ENCODE data around the gene HMCN1. TPM values are rescaled to one million over a fixed set of nuclear protein-coding genes. Genes with fewer than 3 reads are reported as not detected.

Gene HMCN1
- total RNA-seq, 5 donors from 2014 or later (not counting 1 experiment from before 2014, with no cell fraction given): 0.05 to 0.23 (median 0.16) TPM

GRCh38 chr1:185838111-185838510 lies 103.9 kb downstream of the HMCN1 start:
- Histone ChIP-seq H3K9me3 (no peaks in the 10 kb centered on the region), H3K4me1 (ENCODE audit: control insufficient read depth in 1 of 2, extremely low read depth in 1 of 2, insufficient read depth in 2 of 2, low read length in 2 of 2) (no peaks in the 10 kb centered on the region), H3K4me3 (ENCODE audit: control insufficient read depth in 1 of 2, extremely low read depth in 1 of 2, low read length in 1 of 2) (no peak overlapping the region), H3K27me3 (replicated peaks in 1 of 2; ENCODE audit: control insufficient read depth in 2 of 2, extremely low read depth in 1 of 2, insufficient read depth in 2 of 2, low read length in 1 of 2) (peaks cover 0 to 8% of the 10 kb centered on the region in 2 experiments), H3K36me3 (ENCODE audit: control insufficient read depth in 2 of 2, extremely low read depth in 1 of 2, insufficient read depth in 1 of 2, low read length in 1 of 2) (no peaks in the 10 kb centered on the region), H3K27ac (ENCODE audit: low read length) (no peak overlapping the region)
- no peak overlapping the region for H3K4me3 Mint-ChIP-seq
- H3K27me3 Mint-ChIP-seq: peaks cover 3 to 8% of the 10 kb centered on the region in 2 donors
- CTCF ChIA-PET: interaction anchor here in 1 of 2 donors (0.5 kb wide), 1 partner anchor 1032 kb away, joined by 4 read pairs; no protein-coding TSS in a partner anchor
- DNase-seq (no peak), ATAC-seq (replicated peaks in 1 of 4) (no peak)
- POLR2A ChIA-PET: no interaction called here
- no peaks in the 10 kb centered on the region for H3K4me1 Mint-ChIP-seq
- H3K27ac Mint-ChIP-seq: no peak overlapping the region
- H3K9me3 Mint-ChIP-seq: no peaks in the 10 kb centered on the region
- no CpG with 5 or more reads among the region's 2 CpGs for WGBS (ENCODE audit: insufficient coverage)
- no peaks in the 10 kb centered on the region for H3K36me3 Mint-ChIP-seq

GRCh38 chr1:185840880-185841279 lies 106.7 kb downstream of the HMCN1 start:
- no peaks in the 10 kb centered on the region for H3K4me1 Mint-ChIP-seq
- no peak overlapping the region for H3K27ac Mint-ChIP-seq

GRCh38 chr1:185843297-185843869 lies 109.2 kb downstream of the HMCN1 start:
- 100% methylated on average over 3 of the region's 3 CpGs for WGBS (ENCODE audit: insufficient coverage)
- H3K36me3 ChIP-seq (ENCODE audit: control insufficient read depth in 2 of 2, extremely low read depth in 1 of 2, insufficient read depth in 1 of 2, low read length in 1 of 2): no peaks in the 10 kb centered on the region
- ChIA-PET POLR2A (interaction anchor here in 1 of 2 donors (0.6 kb wide), 1 partner anchor 22 kb away, joined by 5 read pairs; no protein-coding TSS in a partner anchor), CTCF (no interaction called here)
- no peak overlapping the region for H3K4me3 Mint-ChIP-seq
- H3K27ac ChIP-seq (ENCODE audit: low read length): no peak overlapping the region
- H3K9me3 ChIP-seq: no peaks in the 10 kb centered on the region
- peaks cover 0 to 3% of the 10 kb centered on the region in 2 experiments for H3K27me3 ChIP-seq (replicated peaks in 1 of 2; ENCODE audit: control insufficient read depth in 2 of 2, extremely low read depth in 1 of 2, insufficient read depth in 2 of 2, low read length in 1 of 2)
- no peak overlapping the region for H3K27ac Mint-ChIP-seq
- no peak for ATAC-seq (replicated peaks in 1 of 4)
- no peak overlapping the region for H3K4me3 ChIP-seq (ENCODE audit: control insufficient read depth in 1 of 2, extremely low read depth in 1 of 2, low read length in 1 of 2)
- H3K27me3 Mint-ChIP-seq: peaks cover 0 to 10% of the 10 kb centered on the region in 2 donors
- H3K4me1 Mint-ChIP-seq: no peaks in the 10 kb centered on the region
- no peaks in the 10 kb centered on the region for H3K36me3 Mint-ChIP-seq
- no peak for DNase-seq
- H3K9me3 Mint-ChIP-seq: no peaks in the 10 kb centered on the region
- H3K4me1 ChIP-seq (ENCODE audit: control insufficient read depth in 1 of 2, extremely low read depth in 1 of 2, insufficient read depth in 2 of 2, low read length in 2 of 2): no peaks in the 10 kb centered on the region

More at GRCh38 chr1:185840880-185841279, 106.7 kb downstream of the HMCN1 start:
- Histone ChIP-seq H3K4me1 (ENCODE audit: control insufficient read depth in 1 of 2, extremely low read depth in 1 of 2, insufficient read depth in 2 of 2, low read length in 2 of 2) (no peaks in the 10 kb centered on the region), H3K36me3 (ENCODE audit: control insufficient read depth in 2 of 2, extremely low read depth in 1 of 2, insufficient read depth in 1 of 2, low read length in 1 of 2) (no peaks in the 10 kb centered on the region), H3K27me3 (replicated peaks in 1 of 2; ENCODE audit: control insufficient read depth in 2 of 2, extremely low read depth in 1 of 2, insufficient read depth in 2 of 2, low read length in 1 of 2) (peaks cover 0 to 8% of the 10 kb centered on the region in 2 experiments), H3K27ac (ENCODE audit: low read length) (no peak overlapping the region), H3K4me3 (ENCODE audit: control insufficient read depth in 1 of 2, extremely low read depth in 1 of 2, low read length in 1 of 2) (no peak overlapping the region), H3K9me3 (no peaks in the 10 kb centered on the region)
- no peak for ATAC-seq (replicated peaks in 1 of 4)
- Mint-ChIP-seq H3K27me3 (peaks cover 3 to 10% of the 10 kb centered on the region in 2 donors), H3K9me3 (no peaks in the 10 kb centered on the region), H3K36me3 (no peaks in the 10 kb centered on the region), H3K4me3 (no peak overlapping the region)
- ChIA-PET CTCF (no interaction called here), POLR2A (no interaction called here)
- DNase-seq: no peak

GRCh38 chr1:185843986-185844385 lies 109.8 kb downstream of the HMCN1 start:
- WGBS (ENCODE audit: insufficient coverage): no CpG with 5 or more reads among the region's 1 CpG
- CTCF ChIA-PET: no interaction called here
- peaks cover 0 to 10% of the 10 kb centered on the region in 2 donors for H3K27me3 Mint-ChIP-seq

GRCh38 chr1:185846672-185847444 lies 112.7 kb downstream of the HMCN1 start:
- H3K4me3 ChIP-seq (ENCODE audit: control insufficient read depth in 1 of 2, extremely low read depth in 1 of 2, low read length in 1 of 2): no peak overlapping the region
- no peaks in the 10 kb centered on the region for H3K36me3 ChIP-seq (ENCODE audit: control insufficient read depth in 2 of 2, extremely low read depth in 1 of 2, insufficient read depth in 1 of 2, low read length in 1 of 2)
- H3K4me1 Mint-ChIP-seq: no peaks in the 10 kb centered on the region
- peaks cover 3 to 10% of the 10 kb centered on the region in 2 donors for H3K27me3 Mint-ChIP-seq
- H3K27me3 ChIP-seq (replicated peaks in 1 of 2; ENCODE audit: control insufficient read depth in 2 of 2, extremely low read depth in 1 of 2, insufficient read depth in 2 of 2, low read length in 1 of 2): peaks cover 0 to 3% of the 10 kb centered on the region in 2 experiments
- 90% methylated on average over 3 of the region's 4 CpGs for WGBS (ENCODE audit: insufficient coverage)
- H3K36me3 Mint-ChIP-seq: no peaks in the 10 kb centered on the region
- no peak overlapping the region for H3K27ac Mint-ChIP-seq
- no peaks in the 10 kb centered on the region for H3K9me3 ChIP-seq
- ChIA-PET CTCF (no interaction called here), POLR2A (no interaction called here)
- DNase-seq (no peak), ATAC-seq (replicated peaks in 1 of 4) (no peak)
- H3K9me3 Mint-ChIP-seq: no peaks in the 10 kb centered on the region
- H3K27ac ChIP-seq (ENCODE audit: low read length): no peak overlapping the region
- H3K4me3 Mint-ChIP-seq: no peak overlapping the region
- no peaks in the 10 kb centered on the region for H3K4me1 ChIP-seq (ENCODE audit: control insufficient read depth in 1 of 2, extremely low read depth in 1 of 2, insufficient read depth in 2 of 2, low read length in 2 of 2)

More at GRCh38 chr1:185843986-185844385, 109.8 kb downstream of the HMCN1 start:
- Mint-ChIP-seq H3K9me3 (no peaks in the 10 kb centered on the region), H3K4me3 (no peak overlapping the region), H3K27ac (no peak overlapping the region), H3K4me1 (no peaks in the 10 kb centered on the region), H3K36me3 (no peaks in the 10 kb centered on the region)
- Histone ChIP-seq H3K9me3 (no peaks in the 10 kb centered on the region), H3K27me3 (replicated peaks in 1 of 2; ENCODE audit: control insufficient read depth in 2 of 2, extremely low read depth in 1 of 2, insufficient read depth in 2 of 2, low read length in 1 of 2) (peaks cover 0 to 3% of the 10 kb centered on the region in 2 experiments), H3K27ac (ENCODE audit: low read length) (no peak overlapping the region), H3K4me3 (ENCODE audit: control insufficient read depth in 1 of 2, extremely low read depth in 1 of 2, low read length in 1 of 2) (no peak overlapping the region), H3K4me1 (ENCODE audit: control insufficient read depth in 1 of 2, extremely low read depth in 1 of 2, insufficient read depth in 2 of 2, low read length in 2 of 2) (no peaks in the 10 kb centered on the region), H3K36me3 (ENCODE audit: control insufficient read depth in 2 of 2, extremely low read depth in 1 of 2, insufficient read depth in 1 of 2, low read length in 1 of 2) (no peaks in the 10 kb centered on the region)
- POLR2A ChIA-PET: no interaction called here
- DNase-seq (no peak), ATAC-seq (replicated peaks in 1 of 4) (no peak)

GRCh38 chr1:185849014-185849413 lies 114.8 kb downstream of the HMCN1 start:
- H3K36me3 Mint-ChIP-seq: no peaks in the 10 kb centered on the region
- no peak for DNase-seq
- ATAC-seq (replicated peaks in 1 of 4): no peak
- no peaks in the 10 kb centered on the region for H3K9me3 Mint-ChIP-seq
- CTCF ChIA-PET: no interaction called here
- no peaks in the 10 kb centered on the region for H3K36me3 ChIP-seq (ENCODE audit: control insufficient read depth in 2 of 2, extremely low read depth in 1 of 2, insufficient read depth in 1 of 2, low read length in 1 of 2)
- POLR2A ChIA-PET: no interaction called here
- WGBS (ENCODE audit: insufficient coverage): 62% methylated on average over 1 of the region's 1 CpG
- H3K27me3 ChIP-seq (replicated peaks in 1 of 2; ENCODE audit: control insufficient read depth in 2 of 2, extremely low read depth in 1 of 2, insufficient read depth in 2 of 2, low read length in 1 of 2): no peaks in the 10 kb centered on the region
- no peaks in the 10 kb centered on the region for H3K4me1 ChIP-seq (ENCODE audit: control insufficient read depth in 1 of 2, extremely low read depth in 1 of 2, insufficient read depth in 2 of 2, low read length in 2 of 2)
- no peak overlapping the region for H3K27ac ChIP-seq (ENCODE audit: low read length)
- H3K9me3 ChIP-seq: no peaks in the 10 kb centered on the region
- no peak overlapping the region for H3K4me3 Mint-ChIP-seq
- H3K27ac Mint-ChIP-seq: no peak overlapping the region
- H3K4me3 ChIP-seq (ENCODE audit: control insufficient read depth in 1 of 2, extremely low read depth in 1 of 2, low read length in 1 of 2): no peak overlapping the region
- peaks cover 0 to 9% of the 10 kb centered on the region in 2 donors for H3K27me3 Mint-ChIP-seq
- no peaks in the 10 kb centered on the region for H3K4me1 Mint-ChIP-seq

Data from T-cell (primary cell).